ENCODE measurements around the gene PPP4R3A. TPM values are rescaled to one million over a fixed set of nuclear protein-coding genes. Genes with fewer than 3 reads are reported as not detected.
"Not testable (repeated sequence)": the region's sequence is repeated elsewhere in the genome, so short reads cannot be mapped to it uniquely, and the experiment has no call there.

PPP4R3A gene
- total RNA-seq, 1 donor from 2014 or later: 98.9 TPM

DNA sequence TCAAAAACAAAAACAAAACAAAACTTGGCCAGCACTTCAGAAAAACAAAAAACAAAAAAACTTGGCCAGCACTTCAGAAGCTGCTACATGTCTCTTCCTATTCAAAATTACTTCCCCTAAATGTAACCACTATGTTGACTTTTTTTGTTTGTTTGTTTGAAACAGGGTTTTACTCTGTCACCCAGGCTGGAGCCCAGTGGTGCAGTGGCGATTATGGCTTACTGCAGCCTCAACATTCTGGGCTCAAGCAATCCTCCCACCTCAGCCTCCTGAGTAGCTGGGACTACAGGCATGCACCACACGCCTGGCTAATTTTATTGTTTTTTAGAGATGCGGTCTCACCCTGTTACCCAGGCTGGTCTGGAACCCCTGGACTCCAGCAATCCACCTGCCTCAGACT is 38.0 kb upstream of the PPP4R3A start:
- Mint-ChIP-seq H3K9me3 (peaks cover 7% of the 10 kb centered on the region), H3K4me3 (no peak overlapping the region), H3K4me1 (peaks cover 4% of the 10 kb centered on the region), H3K36me3 (no peaks in the 10 kb centered on the region), H3K27me3 (ENCODE audit: insufficient read depth, low read depth) (peaks cover 43% of the 10 kb centered on the region), H3K27ac (no peak overlapping the region)
- no peak overlapping the region for H3K27ac ChIP-seq
- no peak overlapping the region for H2AFZ ChIP-seq (replicated peaks)
- no peaks in the 10 kb centered on the region for H3K79me2 ChIP-seq (ENCODE audit: low read depth)
- no peak overlapping the region for H3K4me3 ChIP-seq
- no peaks in the 10 kb centered on the region for H3K9me3 ChIP-seq (ENCODE audit: low read depth)
- peaks cover 3% of the 10 kb centered on the region for H4K20me1 ChIP-seq (ENCODE audit: low read depth)
- no peak overlapping the region for H3K4me2 ChIP-seq
- H3K27me3 ChIP-seq: peaks cover 22% of the 10 kb centered on the region
- H3K36me3 ChIP-seq: no peaks in the 10 kb centered on the region
- peaks cover 8% of the 10 kb centered on the region for H3K4me1 ChIP-seq
- H3F3A ChIP-seq (ENCODE audit: low read depth): peaks cover 16% of the 10 kb centered on the region
- TF ChIP-seq EZH2phosphoT487 (IDR thresholded peaks at IDR 0.05): no peak
- TF ChIP-seq, protein P1, sequence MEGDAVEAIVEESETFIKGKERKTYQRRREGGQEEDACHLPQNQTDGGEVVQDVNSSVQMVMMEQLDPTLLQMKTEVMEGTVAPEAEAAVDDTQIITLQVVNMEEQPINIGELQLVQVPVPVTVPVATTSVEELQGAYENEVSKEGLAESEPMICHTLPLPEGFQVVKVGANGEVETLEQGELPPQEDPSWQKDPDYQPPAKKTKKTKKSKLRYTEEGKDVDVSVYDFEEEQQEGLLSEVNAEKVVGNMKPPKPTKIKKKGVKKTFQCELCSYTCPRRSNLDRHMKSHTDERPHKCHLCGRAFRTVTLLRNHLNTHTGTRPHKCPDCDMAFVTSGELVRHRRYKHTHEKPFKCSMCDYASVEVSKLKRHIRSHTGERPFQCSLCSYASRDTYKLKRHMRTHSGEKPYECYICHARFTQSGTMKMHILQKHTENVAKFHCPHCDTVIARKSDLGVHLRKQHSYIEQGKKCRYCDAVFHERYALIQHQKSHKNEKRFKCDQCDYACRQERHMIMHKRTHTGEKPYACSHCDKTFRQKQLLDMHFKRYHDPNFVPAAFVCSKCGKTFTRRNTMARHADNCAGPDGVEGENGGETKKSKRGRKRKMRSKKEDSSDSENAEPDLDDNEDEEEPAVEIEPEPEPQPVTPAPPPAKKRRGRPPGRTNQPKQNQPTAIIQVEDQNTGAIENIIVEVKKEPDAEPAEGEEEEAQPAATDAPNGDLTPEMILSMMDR (IDR thresholded peaks at IDR 0.05): no peak
- no peak for TF ChIP-seq EZH2 (IDR thresholded peaks at IDR 0.05)
- H3K9ac ChIP-seq: no peak overlapping the region
- no peak for DNase-seq (ENCODE audit: low spot score)

DNA sequence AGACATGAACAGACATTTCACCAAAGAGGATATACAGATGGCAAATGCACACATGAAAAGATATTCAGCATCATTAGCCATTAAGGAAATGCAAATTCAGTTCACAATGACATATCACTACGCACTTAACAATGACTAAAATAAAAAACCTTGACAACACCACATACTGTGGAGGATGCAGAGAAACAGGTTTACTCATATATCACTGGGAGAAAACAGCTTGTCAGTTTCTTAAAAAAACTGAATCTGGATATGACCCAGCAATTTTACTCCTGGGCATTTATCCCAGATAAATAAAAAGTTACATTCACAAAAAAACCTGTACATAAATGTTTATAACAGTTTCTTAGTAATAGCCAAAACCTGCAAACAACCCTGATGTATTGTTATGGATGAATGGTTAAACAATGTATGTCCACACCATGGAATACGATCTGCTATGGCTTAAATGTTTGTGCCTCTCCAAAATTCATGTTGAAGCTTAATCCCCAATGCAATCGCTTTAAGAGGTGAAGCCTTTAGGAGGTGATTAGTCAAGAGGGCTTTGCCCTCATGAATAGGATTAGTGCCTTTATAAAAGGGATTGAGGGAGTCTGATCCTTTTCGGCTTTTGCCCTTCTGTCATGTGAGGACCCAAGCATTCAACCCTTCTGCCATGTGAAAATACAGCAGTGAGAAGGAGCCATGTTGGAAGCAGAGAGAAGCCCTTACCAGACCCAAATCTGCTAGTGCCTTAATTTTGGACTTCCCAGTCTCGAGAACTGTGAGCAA is 36.0 kb upstream of the PPP4R3A start:
- peak; percentile 86 for DNase-seq (ENCODE audit: low spot score)
- Histone ChIP-seq H3K27me3 (peaks cover 22% of the 10 kb centered on the region), H4K20me1 (ENCODE audit: low read depth) (peaks cover 3% of the 10 kb centered on the region), H3K27ac (no peak overlapping the region), H3K4me3 (no peak overlapping the region), H2AFZ (replicated peaks) (no peak overlapping the region), H3K79me2 (ENCODE audit: low read depth) (no peaks in the 10 kb centered on the region), H3K9ac (no peak overlapping the region), H3K9me3 (ENCODE audit: low read depth) (no peaks in the 10 kb centered on the region), H3K4me1 (peaks cover 8% of the 10 kb centered on the region), H3K36me3 (no peaks in the 10 kb centered on the region), H3K4me2 (peak overlapping the region; percentile 23), H3F3A (ENCODE audit: low read depth) (peaks cover 16% of the 10 kb centered on the region)
- TF ChIP-seq EZH2phosphoT487 (IDR thresholded peaks at IDR 0.05) (peak; percentile 90), EZH2 (IDR thresholded peaks at IDR 0.05) (no peak)
- no peak overlapping the region for H3K4me3 Mint-ChIP-seq
- H3K27ac Mint-ChIP-seq: no peak overlapping the region
- H3K4me1 Mint-ChIP-seq: peaks cover 4% of the 10 kb centered on the region
- no peaks in the 10 kb centered on the region for H3K36me3 Mint-ChIP-seq
- H3K9me3 Mint-ChIP-seq: peaks cover 16% of the 10 kb centered on the region
- peaks cover 40% of the 10 kb centered on the region for H3K27me3 Mint-ChIP-seq (ENCODE audit: insufficient read depth, low read depth)

DNA sequence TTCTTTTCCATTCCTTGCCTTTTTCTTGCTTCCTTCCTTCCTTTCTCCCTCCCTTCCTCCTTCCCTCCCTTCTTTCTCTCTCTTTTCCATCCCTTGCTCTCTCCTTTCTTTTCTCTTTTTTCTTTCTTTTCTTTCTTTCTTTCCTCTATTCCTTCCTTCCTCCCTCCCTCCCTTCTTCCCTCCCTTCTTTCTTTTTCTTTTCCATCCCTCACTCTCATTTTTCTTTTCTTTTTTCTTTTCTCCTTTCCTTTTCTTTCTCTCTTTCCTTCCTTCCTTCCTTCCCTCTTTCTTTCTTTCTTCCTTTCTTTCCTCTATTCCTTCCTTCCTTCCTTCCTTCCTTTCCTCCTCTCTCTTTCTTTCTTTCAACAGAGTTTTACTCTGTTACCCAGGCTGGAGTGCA is 35.1 kb upstream of the PPP4R3A start:
- H3K36me3 Mint-ChIP-seq: no peaks in the 10 kb centered on the region
- TF ChIP-seq EZH2phosphoT487 (IDR thresholded peaks at IDR 0.05): no peak
- TF ChIP-seq, protein P1 (IDR thresholded peaks at IDR 0.05): no peak
- no peak for TF ChIP-seq EZH2 (IDR thresholded peaks at IDR 0.05)

DNA sequence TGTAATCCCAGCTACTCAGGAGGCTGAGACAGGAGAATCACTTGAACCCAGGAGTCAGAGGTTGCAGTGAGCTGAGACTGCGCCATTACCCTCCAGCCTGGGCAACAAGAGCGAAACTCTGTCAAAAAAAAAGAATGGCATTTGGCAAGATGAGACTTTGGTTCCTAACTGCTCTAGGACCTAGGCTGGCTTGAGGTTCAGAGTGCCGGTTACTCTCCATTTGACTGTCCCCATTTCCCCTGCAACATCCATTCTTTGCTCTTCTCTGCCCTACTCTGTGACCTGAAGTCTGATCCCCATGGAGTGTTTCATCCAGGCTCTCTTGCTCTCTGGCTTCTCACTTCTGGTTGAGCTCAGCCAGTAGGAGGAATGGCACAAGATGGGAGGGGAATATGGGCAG is 26.2 kb upstream of the PPP4R3A start:
- Histone ChIP-seq H3K9ac (no peak overlapping the region), H3F3A (ENCODE audit: low read depth) (no peaks in the 10 kb centered on the region), H3K4me1 (no peaks in the 10 kb centered on the region), H3K36me3 (no peaks in the 10 kb centered on the region), H3K79me2 (ENCODE audit: low read depth) (no peaks in the 10 kb centered on the region), H3K9me3 (ENCODE audit: low read depth) (no peaks in the 10 kb centered on the region), H4K20me1 (ENCODE audit: low read depth) (no peaks in the 10 kb centered on the region), H2AFZ (replicated peaks) (no peak overlapping the region), H3K4me2 (no peak overlapping the region), H3K4me3 (no peak overlapping the region), H3K27ac (no peak overlapping the region), H3K27me3 (peaks cover 4% of the 10 kb centered on the region)
- Mint-ChIP-seq H3K4me3 (no peak overlapping the region), H3K27ac (no peak overlapping the region), H3K36me3 (no peaks in the 10 kb centered on the region), H3K4me1 (no peaks in the 10 kb centered on the region), H3K27me3 (ENCODE audit: insufficient read depth, low read depth) (peaks cover 21% of the 10 kb centered on the region), H3K9me3 (peaks cover 25% of the 10 kb centered on the region)
- DNase-seq (ENCODE audit: low spot score): no peak
- TF ChIP-seq EZH2phosphoT487 (IDR thresholded peaks at IDR 0.05) (no peak), EZH2 (IDR thresholded peaks at IDR 0.05) (no peak)
- TF ChIP-seq, protein P1 (IDR thresholded peaks at IDR 0.05): no peak

More for the DNA sequence above, 35.1 kb upstream of the PPP4R3A start:
- Histone ChIP-seq H3K9ac (no peak overlapping the region), H3K36me3 (no peaks in the 10 kb centered on the region), H3K27me3 (peaks cover 22% of the 10 kb centered on the region), H3K4me1 (peaks cover 8% of the 10 kb centered on the region), H2AFZ (replicated peaks) (no peak overlapping the region), H3K79me2 (ENCODE audit: low read depth) (no peaks in the 10 kb centered on the region), H4K20me1 (ENCODE audit: low read depth) (peaks cover 3% of the 10 kb centered on the region), H3K4me2 (no peak overlapping the region), H3K27ac (no peak overlapping the region), H3F3A (ENCODE audit: low read depth) (peaks cover 16% of the 10 kb centered on the region), H3K9me3 (ENCODE audit: low read depth) (no peaks in the 10 kb centered on the region), H3K4me3 (no peak overlapping the region)
- peaks cover 22% of the 10 kb centered on the region for H3K9me3 Mint-ChIP-seq
- H3K4me1 Mint-ChIP-seq: peaks cover 4% of the 10 kb centered on the region
- no peak for DNase-seq (ENCODE audit: low spot score)
- no peak overlapping the region for H3K4me3 Mint-ChIP-seq
- peaks cover 40% of the 10 kb centered on the region for H3K27me3 Mint-ChIP-seq (ENCODE audit: insufficient read depth, low read depth)
- no peak overlapping the region for H3K27ac Mint-ChIP-seq

DNA sequence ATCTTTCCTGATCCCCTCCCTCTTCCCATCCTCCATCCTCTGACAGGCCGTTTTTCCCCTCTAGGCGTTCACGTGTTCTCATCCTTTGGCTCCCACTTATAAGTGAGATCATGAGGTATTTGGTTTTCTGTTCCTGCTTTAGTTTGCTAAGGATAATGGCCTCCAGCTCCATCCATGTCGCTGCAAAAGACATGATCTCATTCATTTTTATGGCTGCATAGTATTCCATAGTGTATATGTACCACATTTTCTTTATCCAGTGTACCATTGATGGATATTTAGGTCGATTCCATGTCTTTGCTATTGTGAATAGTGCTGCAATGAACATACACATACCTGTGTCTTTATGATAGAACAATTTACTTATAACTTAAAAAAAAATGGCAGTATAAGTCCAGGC is 23.9 kb upstream of the PPP4R3A start:
- H4K20me1 ChIP-seq (ENCODE audit: low read depth); H3F3A ChIP-seq (ENCODE audit: low read depth); DNase-seq (ENCODE audit: low spot score); H3K4me1 ChIP-seq; H3K4me1 Mint-ChIP-seq; H3K36me3 ChIP-seq; H3K9me3 ChIP-seq (ENCODE audit: low read depth); H3K27ac ChIP-seq; H3K9me3 Mint-ChIP-seq; H2AFZ ChIP-seq (replicated peaks); H3K27me3 ChIP-seq; H3K4me2 ChIP-seq; H3K36me3 Mint-ChIP-seq; H3K27ac Mint-ChIP-seq; H3K9ac ChIP-seq; H3K79me2 ChIP-seq (ENCODE audit: low read depth); H3K4me3 Mint-ChIP-seq; H3K4me3 ChIP-seq: not testable (repeated sequence)
- peaks cover 15% of the 10 kb centered on the region for H3K27me3 Mint-ChIP-seq (ENCODE audit: insufficient read depth, low read depth)

Data from neural progenitor cell (in vitro differentiated cells).